ENCODE data around the gene PLPP3. TPM values are rescaled to one million over a fixed set of nuclear protein-coding genes. Genes with fewer than 3 reads are reported as not detected.

The PLPP3 gene
- total RNA-seq, 1 donor from 2014 or later = not detected

GRCh38 chr1:56502700-56503245, 76.6 kb downstream of the PLPP3 start:
- intact Hi-C loops (cut with micrococcal nuclease) = no loop called here

- intact Hi-C loops (cut with micrococcal nuclease) = no loop called here
Measured at GRCh38 chr1:56501888-56502287, 77.5 kb downstream of the PLPP3 start.

GRCh38 chr1:56501426-56501825, 77.9 kb downstream of the PLPP3 start:
- intact Hi-C loops (cut with micrococcal nuclease) = no loop called here

GRCh38 chr1:56496821-56497772, 82.3 kb downstream of the PLPP3 start:
- intact Hi-C loops (cut with micrococcal nuclease) = no loop called here

- intact Hi-C loops (cut with micrococcal nuclease) = no loop called here
Measured at GRCh38 chr1:56496158-56496557, 83.2 kb downstream of the PLPP3 start.

GRCh38 chr1:56495538-56495937, 83.8 kb downstream of the PLPP3 start:
- intact Hi-C loops (cut with micrococcal nuclease) = no loop called here

GRCh38 chr1:56494306-56494705, 85.1 kb downstream of the PLPP3 start:
- intact Hi-C loops (cut with micrococcal nuclease) = no loop called here

- intact Hi-C loops (cut with micrococcal nuclease) = no loop called here
Measured at GRCh38 chr1:56493826-56494225, 85.5 kb downstream of the PLPP3 start.

- intact Hi-C loops (cut with micrococcal nuclease) = no loop called here
Measured at GRCh38 chr1:56491441-56491840, 87.9 kb downstream of the PLPP3 start.

GRCh38 chr1:56490619-56491018, 88.7 kb downstream of the PLPP3 start:
- intact Hi-C loops (cut with micrococcal nuclease) = no loop called here

- intact Hi-C loops (cut with micrococcal nuclease) = no loop called here
Measured at GRCh38 chr1:56489695-56490094, 89.7 kb downstream of the PLPP3 start.

GRCh38 chr1:56484695-56485094, 94.7 kb downstream of the PLPP3 start:
- intact Hi-C loops (cut with micrococcal nuclease) = no loop called here

GRCh38 chr1:56483104-56483503, 96.3 kb downstream of the PLPP3 start:
- intact Hi-C loops (cut with micrococcal nuclease) = no loop called here

GRCh38 chr1:56482486-56482885, 96.9 kb downstream of the PLPP3 start:
- intact Hi-C loops (cut with micrococcal nuclease) = no loop called here

GRCh38 chr1:56481140-56481694, 98.1 kb downstream of the PLPP3 start:
- intact Hi-C loops (cut with micrococcal nuclease) = no loop called here

- intact Hi-C loops (cut with micrococcal nuclease) = no loop called here
Measured at GRCh38 chr1:56478734-56479133, 100.6 kb downstream of the PLPP3 start.

- intact Hi-C loops (cut with micrococcal nuclease) = no loop called here
Measured at GRCh38 chr1:56477164-56478111, 101.9 kb downstream of the PLPP3 start.

GRCh38 chr1:56473582-56474270, 105.6 kb downstream of the PLPP3 start:
- intact Hi-C loops (cut with micrococcal nuclease) = no loop called here

GRCh38 chr1:56472860-56473259, 106.5 kb downstream of the PLPP3 start:
- intact Hi-C loops (cut with micrococcal nuclease) = no loop called here

- intact Hi-C loops (cut with micrococcal nuclease) = no loop called here
Measured at GRCh38 chr1:56469640-56470371, 109.6 kb downstream of the PLPP3 start.

Measured in T-helper 1 cell treated with Interleukin-12 subunit alpha and Interleukin-12 subunit beta and Interleukin-4 antibody, amounts not matched to agents 30 ng/mL and 1 ng/mL, for 36 hours (primary cell).